ENCODE results near the gene LY9. TPM values are rescaled to one million over a fixed set of nuclear protein-coding genes. Genes with fewer than 3 reads are reported as not detected.

LY9 gene
- total RNA-seq, 2 experiments from 2014 or later, result 4.2 to 4.8 TPM

DNA sequence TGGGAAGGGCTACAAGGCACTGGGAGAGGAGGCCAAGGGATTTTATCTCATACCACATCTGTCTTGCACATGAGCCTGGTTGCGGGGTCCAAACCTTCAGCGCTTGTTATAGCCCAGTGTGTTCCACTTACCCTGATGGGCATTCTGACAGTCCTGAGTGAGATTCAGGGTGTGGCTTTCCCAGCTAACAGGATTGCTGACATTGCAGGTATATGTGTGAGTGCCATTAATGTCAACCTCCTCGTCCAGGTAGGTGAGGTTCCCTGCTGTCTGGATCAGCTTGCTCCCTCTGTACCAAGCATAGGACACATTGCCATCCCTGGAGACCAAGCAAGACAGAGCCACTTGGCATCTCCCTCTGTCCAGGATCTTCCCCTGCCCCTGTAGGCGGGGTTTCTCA, 45.1 kb downstream of the LY9 start:
- CTCF ChIA-PET, result interaction anchor here (0.6 to 8.5 kb wide), 4 partner anchors 37 to 112 kb away, joined by 3 to 113 read pairs (median 6); partner anchors contain the start of gene ITLN2
- POLR2A ChIA-PET, result no interaction called here

DNA sequence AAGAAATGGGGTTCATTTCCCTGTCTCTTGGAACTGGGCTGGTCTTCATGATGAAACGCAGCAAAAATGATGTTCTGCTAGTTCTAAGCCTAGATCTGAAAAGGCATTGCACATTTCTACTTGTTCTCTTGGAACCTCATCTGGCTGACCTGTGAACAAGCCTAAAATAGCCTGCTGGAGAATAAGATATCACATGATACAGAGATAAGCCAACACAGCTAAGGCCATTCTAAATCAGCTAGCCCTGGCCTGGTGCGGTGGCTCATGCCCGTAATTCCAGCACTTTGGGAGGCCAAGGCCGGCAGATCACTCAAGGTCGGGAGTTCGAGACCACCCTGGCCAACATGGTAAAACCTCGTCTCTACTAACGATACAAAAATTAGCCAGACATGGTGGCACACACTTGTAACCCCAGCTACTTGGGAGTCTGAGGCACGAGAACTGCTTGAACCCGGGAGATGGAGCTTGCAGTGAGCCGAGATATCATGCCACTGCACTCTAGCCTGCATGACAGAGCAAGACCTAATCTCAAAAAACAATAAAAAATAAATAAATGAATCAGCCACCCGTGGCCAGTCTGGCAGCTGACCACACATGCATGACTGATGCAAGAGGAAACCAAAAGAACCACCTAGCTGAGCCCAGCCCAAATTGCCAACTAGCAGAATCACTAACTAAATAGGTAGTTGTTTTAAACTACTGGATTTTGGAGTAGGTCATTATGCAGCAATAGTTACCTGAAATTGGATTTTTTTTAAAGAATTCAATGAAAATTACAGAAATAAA, 48.7 kb downstream of the LY9 start:
- ChIA-PET POLR2A (no interaction called here), CTCF (interaction anchor here (0.6 to 1.4 kb wide), 4 partner anchors 9 to 222 kb away, joined by 3 to 6 read pairs (median 4); no protein-coding TSS in a partner anchor)

DNA sequence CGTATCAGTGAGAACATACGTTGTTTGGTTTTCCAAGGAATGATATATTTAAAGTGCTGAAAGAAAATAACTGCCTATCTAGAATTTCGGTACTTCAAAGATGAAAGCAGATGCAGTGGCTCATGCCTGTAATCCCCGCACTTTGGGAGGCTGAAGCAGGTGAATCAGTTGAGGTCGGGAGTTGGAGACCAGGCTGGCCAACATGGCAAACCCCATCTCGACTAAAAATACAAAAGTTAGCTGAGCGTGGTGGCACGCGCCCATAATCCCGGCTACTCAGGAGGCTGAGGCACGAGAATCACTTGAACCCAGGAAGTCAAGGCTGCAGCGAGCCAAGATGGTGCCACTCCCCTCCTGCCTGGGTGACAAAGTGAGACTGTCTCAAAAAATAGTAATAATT, 50.3 kb downstream of the LY9 start:
- CTCF ChIA-PET, result no interaction called here

DNA sequence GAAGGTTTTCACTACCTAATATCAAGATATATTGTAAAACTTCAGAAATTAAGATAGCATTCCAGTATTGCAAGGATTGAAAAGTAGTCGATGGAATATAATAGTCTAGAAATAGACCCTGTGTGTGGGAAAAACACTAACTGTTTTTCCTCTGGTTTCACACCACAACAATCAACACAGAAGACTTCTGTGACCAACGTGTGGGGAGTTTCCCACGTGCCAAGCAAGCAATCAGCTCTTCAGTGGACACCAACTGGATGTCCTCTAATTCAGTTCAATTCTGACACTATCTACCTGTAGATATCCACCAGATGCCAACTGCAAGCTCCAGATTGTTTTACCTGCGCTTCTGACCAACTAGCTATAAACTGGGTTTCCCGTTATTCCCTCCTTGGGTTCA, 54.6 kb downstream of the LY9 start:
- POLR2A ChIA-PET, result no interaction called here
- CTCF ChIA-PET, result interaction anchor here (0.7 to 1.0 kb wide), 3 partner anchors 8 to 38 kb away, joined by 3 read pairs; no protein-coding TSS in a partner anchor

More for the DNA sequence above, 50.3 kb downstream of the LY9 start:
- POLR2A ChIA-PET, result no interaction called here

DNA sequence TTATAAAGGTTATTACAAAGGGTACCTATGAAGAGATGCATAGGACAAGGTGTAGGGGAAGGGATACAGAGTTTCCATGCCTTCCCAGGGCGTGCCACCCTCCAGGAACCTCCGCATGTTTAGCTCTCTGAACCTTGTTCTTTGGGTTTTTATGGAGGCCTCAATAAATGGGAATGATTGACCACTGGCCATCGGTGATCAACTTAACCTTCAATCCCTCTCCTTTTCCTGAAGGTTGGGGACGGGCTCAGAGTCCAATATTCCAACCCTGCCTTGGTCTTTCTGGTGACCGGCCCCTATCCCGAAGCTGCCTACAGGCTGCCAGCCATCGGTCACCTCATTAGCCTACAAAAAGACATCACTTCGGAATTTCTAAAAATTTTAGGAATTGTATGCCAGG, 55.0 kb downstream of the LY9 start:
- ChIA-PET POLR2A (no interaction called here), CTCF (interaction anchor here (0.9 to 1.0 kb wide), 2 partner anchors 9 to 13 kb away, joined by 3 read pairs; no protein-coding TSS in a partner anchor)

DNA sequence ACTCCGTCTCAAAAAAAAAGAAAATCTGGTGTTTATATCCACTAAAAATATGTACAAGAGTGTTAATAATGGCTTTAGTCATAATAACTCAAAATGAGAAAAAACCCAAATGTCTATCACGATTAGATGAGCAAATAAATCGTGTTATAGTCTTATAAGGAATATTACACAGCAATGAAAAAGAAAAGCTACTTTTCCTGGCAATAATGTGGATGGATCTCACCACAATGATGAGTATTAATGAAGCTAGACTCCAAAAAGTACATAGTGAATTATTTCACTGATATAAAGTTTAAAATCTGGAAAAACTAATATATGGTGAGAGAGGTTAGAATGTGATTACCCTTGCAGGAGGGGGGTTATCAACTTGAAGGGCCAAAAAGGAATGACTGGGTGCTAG, 57.0 kb downstream of the LY9 start:
- ChIA-PET POLR2A (interaction anchor here (0.5 to 1.1 kb wide), 3 partner anchors 14 to 928 kb away, joined by 3 to 10 read pairs (median 5); no protein-coding TSS in a partner anchor), CTCF (interaction anchor here (0.6 to 1.4 kb wide), 7 partner anchors 9 to 85 kb away, joined by 3 to 7 read pairs (median 3); partner anchors contain the start of gene CD244)

DNA sequence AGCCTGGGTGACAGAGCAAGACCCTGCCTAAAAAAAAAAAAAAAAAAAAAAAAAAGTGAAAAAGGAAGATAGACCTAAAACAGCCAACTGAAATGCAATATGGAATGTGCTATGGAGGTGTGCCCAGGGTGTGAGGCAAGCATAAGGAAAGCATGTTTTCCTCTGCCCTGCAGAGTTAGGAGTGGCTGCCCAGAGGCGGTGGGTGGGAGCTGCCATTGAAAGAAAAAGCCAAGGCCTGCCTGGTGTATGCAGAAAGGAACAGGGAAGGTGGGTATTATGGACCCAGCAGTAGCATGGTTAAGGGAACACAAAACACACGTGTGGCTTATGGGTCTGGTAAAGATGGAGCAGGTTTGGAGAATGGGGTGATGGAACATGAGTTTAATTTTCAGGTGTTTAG, 57.8 kb downstream of the LY9 start:
- ChIA-PET POLR2A (interaction anchor here (0.7 to 1.1 kb wide), 2 partner anchors 15 kb away, joined by 3 to 10 read pairs; no protein-coding TSS in a partner anchor), CTCF (interaction anchor here (0.6 to 1.4 kb wide), 7 partner anchors 9 to 85 kb away, joined by 3 to 7 read pairs (median 3); partner anchors contain the start of gene CD244)

DNA sequence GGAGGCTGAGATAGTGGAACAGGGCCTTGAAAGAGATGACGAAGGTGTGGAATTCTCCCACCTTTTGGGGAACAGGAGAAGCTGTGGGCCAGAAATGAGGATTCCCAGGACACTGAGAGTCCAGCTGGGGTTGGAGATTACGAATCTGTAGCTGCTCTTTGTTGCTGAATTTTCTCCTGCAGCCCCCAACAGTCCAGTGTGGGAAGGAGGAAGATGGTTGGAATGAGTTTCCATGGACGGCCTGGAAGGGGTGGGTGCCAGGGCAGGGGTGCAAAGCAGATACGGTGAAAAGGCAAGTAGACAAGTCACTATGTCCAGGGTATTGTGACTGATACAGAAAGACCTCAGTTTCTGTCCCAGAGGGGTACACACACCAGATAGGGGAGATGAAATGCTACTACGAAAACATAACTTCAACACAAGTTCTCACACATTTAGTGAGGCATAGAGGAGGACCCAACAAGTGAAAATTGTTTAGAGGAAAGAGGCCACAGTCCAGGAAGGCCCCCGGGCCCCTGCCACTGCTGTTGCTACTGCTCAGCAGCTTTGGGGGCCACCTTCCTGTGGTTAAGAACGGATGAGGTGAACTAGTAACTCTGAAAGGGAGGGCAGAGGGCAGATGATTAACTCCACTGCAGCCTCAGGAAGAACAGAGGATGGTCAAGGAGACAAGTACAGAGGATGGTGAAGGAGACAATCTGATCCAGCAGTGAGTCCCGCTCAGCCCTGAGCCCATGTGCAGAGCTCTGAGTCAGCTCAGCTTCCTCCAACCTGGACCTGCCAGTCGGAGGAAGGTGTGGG, 59.4 kb downstream of the LY9 start:
- POLR2A ChIA-PET, result no interaction called here
- CTCF ChIA-PET, result interaction anchor here (0.8 to 2.7 kb wide), 5 partner anchors 18 to 96 kb away, joined by 3 to 15 read pairs (median 6); no protein-coding TSS in a partner anchor

DNA sequence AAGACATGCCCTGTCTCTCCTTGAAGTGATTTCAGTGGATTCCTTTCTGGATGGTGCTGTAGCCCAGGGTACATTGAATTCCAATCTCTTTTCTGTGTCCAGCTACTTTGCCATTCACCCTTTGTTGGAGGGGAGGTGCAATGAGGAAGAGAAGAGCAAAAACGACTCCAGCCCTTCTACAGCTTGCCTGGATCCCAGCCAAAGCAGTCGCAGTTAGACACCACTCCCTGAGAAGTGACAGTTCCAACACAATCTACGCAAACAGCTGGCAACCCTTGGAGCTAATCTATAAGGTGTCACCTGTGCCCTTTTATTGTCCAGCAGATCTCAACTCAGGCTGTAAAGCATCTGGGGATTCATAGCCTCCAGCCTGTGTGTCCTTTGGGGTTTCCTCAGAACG, 62.1 kb downstream of the LY9 start:
- POLR2A ChIA-PET, result no interaction called here

DNA sequence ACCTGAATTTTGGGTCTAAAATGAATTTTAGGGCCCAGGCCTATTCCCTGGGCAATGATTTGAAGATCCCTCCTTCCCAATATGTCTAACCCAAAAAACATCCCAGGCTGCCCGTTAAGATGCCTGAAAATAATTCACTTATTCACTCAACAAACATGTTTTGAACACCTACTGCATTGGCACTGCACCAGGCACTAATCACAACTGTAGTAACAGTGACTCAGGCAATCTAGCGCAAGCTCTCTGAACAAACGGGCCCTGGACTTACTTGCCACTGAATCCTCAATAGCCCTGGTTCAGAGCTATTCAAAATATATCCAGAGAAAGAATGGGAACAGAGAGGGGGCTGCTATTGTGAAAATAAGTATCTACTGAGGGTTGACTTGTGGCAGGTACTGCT, 62.5 kb downstream of the LY9 start:
- CTCF ChIA-PET, result interaction anchor here (0.8 to 1.7 kb wide), 3 partner anchors 21 to 93 kb away, joined by 3 to 5 read pairs (median 4); no protein-coding TSS in a partner anchor
- POLR2A ChIA-PET, result no interaction called here

More for the DNA sequence above, 62.1 kb downstream of the LY9 start:
- CTCF ChIA-PET, result interaction anchor here (1.4 to 1.7 kb wide), 2 partner anchors 20 to 23 kb away, joined by 4 to 5 read pairs; no protein-coding TSS in a partner anchor

DNA sequence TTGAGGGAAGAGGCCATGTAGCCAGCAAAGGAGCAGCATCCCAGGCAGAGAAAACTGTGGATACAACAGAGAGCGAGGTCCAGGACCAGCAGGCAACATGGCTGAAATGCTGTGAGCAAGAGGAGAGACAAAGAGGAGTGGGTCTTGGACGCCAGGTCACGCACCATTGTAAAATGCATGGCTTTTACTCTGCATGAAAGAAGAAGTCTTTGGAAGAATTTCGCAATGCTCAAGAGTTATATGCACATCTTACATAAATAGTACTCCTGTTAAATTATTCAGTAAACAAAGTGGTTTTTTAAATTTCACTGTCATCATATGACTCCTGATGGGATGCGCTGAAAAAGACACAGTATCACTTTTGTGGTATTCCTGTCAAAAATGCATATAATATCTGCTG, 63.2 kb downstream of the LY9 start:
- ChIA-PET CTCF (interaction anchor here (0.8 to 1.7 kb wide), 2 partner anchors 24 to 93 kb away, joined by 3 to 5 read pairs; no protein-coding TSS in a partner anchor), POLR2A (no interaction called here)

DNA sequence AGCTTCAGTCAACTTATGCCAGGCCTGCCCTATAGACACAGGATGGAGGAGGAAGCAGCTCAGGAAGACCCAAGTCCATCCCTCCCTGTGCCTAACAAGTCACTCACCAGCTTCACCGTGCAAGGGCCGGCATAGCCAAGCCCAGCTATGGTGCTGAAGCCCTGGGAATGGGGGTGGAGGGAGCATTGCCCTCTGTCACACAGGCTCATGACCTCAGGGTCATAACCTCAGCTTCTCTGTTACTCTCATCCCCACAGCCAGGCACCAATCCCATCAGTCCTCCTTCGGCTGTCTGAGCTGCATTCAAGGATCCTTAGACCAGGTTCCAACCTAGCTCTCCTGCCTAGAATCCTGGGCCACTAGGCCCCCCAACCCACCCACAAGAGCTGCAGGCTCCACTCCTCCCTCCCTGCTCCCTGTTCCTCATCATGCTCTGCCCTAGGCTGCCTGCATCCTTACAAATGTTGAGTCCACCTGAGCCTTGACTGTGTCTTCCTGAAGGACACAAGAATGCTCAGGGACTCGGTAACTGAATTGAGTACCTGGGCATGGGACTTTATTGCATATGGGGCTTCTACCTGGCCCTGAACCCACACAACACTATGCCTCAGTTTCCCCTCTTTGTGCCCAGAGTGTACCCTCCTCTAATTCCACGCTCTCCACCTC, 65.0 kb downstream of the LY9 start:
- ChIA-PET POLR2A (no interaction called here), CTCF (no interaction called here)

DNA sequence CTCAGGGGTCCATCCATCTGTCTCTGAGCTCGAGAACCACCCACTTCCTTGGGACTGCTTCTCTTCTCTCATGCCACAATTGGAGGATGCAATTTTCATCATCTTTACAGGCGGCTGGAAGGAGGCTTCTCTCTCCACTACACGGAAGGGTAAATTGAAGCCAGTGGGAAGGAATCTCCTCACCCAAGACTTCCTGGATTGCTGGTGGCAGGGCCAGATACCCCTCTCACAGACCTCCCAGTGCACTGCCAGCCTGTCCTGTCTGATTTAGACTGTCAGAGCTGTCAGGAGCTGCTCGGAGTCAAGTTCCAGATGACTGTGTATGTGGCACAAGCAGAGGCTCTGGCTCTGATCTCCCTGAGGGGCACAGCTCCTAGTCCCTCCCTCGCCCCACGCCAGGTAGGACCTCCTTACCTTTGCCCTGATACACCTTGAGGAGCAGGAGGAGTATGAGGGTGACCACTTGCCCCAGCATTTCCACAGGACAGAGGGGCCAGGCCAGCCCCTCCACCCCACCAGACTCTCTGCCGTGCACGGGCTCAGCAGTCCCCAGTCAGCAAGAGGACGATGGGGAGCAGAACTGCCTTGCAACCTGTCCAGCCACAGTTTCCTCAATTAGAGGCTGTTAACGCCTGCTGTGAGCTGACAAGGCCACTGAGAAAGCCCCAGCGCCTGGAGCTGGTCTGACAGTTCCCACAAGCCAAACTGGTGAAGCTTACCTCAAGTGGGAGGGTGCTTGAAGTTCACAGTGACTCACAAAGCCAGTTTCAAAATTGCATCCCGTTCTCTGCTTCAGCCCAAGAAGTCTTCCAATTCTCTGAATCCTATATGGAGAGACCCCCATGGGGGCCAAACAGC, 66.5 kb downstream of the LY9 start, which contains the start of gene CD244:
Gene CD244, minus strand, starts transcription at position 685 of the 858 bp plus-strand sequence. Its CDS starts 210 bp downstream, at position 475.
- ChIA-PET CTCF (interaction anchor here (0.9 to 1.9 kb wide), 7 partner anchors 9 to 92 kb away, joined by 3 to 9 read pairs (median 3); partner anchors contain the start of gene ITLN2), POLR2A (interaction anchor here (1.1 kb wide), 1 partner anchor 24 kb away, joined by 4 read pairs; no protein-coding TSS in a partner anchor)

DNA sequence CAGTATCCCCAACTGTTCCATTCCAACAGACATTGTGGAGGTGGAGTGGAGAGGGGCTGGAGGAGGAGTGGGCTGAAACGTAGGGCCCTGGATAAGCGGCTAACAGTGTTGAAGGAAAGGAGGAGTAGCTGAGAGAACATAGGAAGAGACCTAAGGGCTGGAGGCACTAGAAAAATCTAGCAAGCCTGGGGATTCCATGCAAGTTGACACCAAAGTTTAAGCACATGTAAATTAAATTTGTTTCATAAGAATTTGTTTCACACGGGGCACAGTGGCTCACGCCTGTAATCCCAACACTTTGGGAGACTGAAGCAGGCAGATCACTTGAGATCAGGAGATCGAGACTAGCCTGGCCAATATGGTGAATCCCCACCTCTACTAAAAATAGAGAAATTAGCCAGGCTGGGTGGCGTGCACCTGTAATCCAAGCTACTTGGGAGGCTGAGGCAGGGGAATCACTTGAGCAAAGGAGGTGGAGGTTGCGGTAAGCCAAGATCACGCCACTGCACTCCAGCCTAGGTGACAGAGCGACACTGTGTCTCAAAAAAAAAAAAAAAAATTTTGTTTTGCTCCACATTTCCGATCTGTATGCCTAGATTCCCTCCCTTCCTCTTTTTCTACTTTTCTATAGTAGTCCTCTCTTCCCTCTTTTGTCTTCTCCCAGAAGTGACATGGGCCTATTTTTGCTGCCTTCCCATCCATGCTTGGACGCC, 67.2 kb downstream of the LY9 start:
- POLR2A ChIA-PET, result interaction anchor here (1.1 kb wide), 1 partner anchor 24 kb away, joined by 4 read pairs; no protein-coding TSS in a partner anchor

DNA sequence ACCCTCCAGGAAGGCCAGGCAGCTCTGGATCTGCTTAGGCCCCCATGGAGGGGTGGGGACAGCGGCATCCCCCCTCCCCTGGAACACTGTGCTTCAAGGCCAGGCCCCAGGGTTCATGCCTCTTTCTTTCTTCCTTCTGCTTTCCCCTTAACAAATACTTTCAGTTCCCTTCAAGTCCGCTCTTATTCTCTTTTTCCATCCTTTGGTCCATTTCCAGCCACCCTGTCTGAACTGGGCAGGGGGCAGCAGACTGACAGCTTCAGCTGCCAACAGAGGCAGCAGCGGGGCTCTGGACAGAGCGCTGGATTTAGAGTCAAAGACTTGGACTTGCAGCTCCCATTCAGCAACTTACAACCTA, 67.8 kb downstream of the LY9 start:
- POLR2A ChIA-PET, result no interaction called here
- CTCF ChIA-PET, result interaction anchor here (0.5 to 1.9 kb wide), 6 partner anchors 13 to 149 kb away, joined by 3 to 6 read pairs (median 3); partner anchors contain the start of gene ITLN2

More for the DNA sequence above, 67.2 kb downstream of the LY9 start:
- CTCF ChIA-PET, result interaction anchor here (0.5 to 1.9 kb wide), 9 partner anchors 10 to 150 kb away, joined by 3 to 9 read pairs (median 3); partner anchors contain the start of gene ITLN2

DNA sequence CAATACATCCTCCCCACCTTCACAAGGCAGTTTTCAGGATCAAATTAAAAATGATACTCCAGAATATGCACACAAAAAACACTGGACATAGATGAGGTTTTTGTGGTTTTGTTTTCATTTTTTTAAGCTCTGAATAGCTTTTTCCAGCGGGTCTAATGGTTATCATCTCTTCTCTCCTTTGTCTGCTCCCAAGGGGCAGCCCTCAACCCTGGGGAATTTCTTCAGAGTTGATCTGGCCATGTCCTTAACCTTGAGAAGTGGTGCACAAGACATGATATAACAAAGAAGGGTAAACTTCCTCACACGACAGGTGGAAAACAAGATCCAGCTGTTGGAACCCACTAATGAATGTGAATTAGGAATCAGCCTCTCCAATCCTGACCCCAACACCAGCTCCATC, 68.2 kb downstream of the LY9 start:
- CTCF ChIA-PET, result interaction anchor here (0.6 to 1.9 kb wide), 3 partner anchors 13 to 39 kb away, joined by 3 to 6 read pairs (median 4); no protein-coding TSS in a partner anchor
- POLR2A ChIA-PET, result no interaction called here

DNA sequence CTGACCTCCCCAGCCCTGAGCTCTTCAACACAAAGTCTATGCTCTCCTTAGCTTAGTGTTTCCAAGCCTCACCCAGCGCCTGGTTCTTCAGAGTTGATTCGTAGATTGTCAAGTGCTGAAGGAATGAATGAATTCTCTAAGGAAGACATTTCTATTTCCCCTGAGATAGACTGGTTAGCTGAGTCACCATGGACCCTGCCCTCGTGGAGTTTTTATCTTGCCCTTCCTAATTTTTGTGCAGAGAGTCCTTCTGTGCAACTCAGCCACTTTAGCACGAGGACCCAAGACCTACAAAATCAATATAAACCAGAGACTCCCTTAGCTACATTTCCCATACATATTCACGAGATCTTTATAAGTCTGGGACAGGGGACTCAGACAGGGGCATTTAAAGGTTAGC, 69.4 kb downstream of the LY9 start:
- ChIA-PET CTCF (interaction anchor here (0.8 to 1.5 kb wide), 3 partner anchors 86 to 233 kb away, joined by 3 read pairs; partner anchors contain the start of gene KLHDC9), POLR2A (no interaction called here)
